Caco-2 (cell line): ENCODE data around the gene MSLN. TPM values are rescaled to one million over a fixed set of nuclear protein-coding genes. Genes with fewer than 3 reads are reported as not detected.

Experiments used
- BruUV-seq: library from RNA; stranded (reverse); fragments of 400-500 nt; replicated peaks from 2 replicates; lab custom pipeline; 2021; lab: Mats Ljungman, UMichigan
- CTCF ChIA-PET: fragments of 300-600 bp; sonication (Branson Sonifier 250); formaldehyde crosslinking; loops from one replicate; lab custom pipeline; 2022; ENCODE audit warnings: antibody characterized with exemption; lab: Charles Lee
- POLR2A ChIA-PET: fragments of 300-600 bp; sonication (Branson Sonifier 250); formaldehyde crosslinking; loops from one replicate; lab custom pipeline; 2022; ENCODE audit warnings: antibody characterized with exemption; lab: Charles Lee
- DNase-seq, 2 experiments: peaks; one replicate each; pipeline versions ENCODE4 v3.0.0 to v3.0.0-alpha.2; 2020 to 2022
- H3K27me3 ChIP-seq: replicated peaks from 2 replicates; pipeline ENCODE4 v1.6.0; 2011; ENCODE audit warnings: low read length; ENCODE audit not compliant: control insufficient read depth, insufficient read depth
- H3K36me3 ChIP-seq: 2 replicates; pipeline ENCODE4 v1.5.1; 2011; ENCODE audit warnings: low read length; ENCODE audit not compliant: control insufficient read depth, insufficient read depth
- H3K4me1 ChIP-seq: fragments of 250-450 bp; sonication (Bioruptor Pico); 2 replicates; pipeline ENCODE4 v1.5.1; 2020; ENCODE audit warnings: mild to moderate bottlenecking
- H3K4me3 ChIP-seq: 2 replicates; pipeline ENCODE4 v1.5.1; 2011; ENCODE audit warnings: low read depth, mild to moderate bottlenecking, control low read depth, low read length
- H3K9me3 ChIP-seq: fragments of 250-450 bp; sonication (Bioruptor Pico); 2 replicates; pipeline ENCODE4 v1.5.1; 2020; ENCODE audit warnings: mild to moderate bottlenecking, moderate library complexity
- H3K27ac Mint-ChIP-seq: one replicate; pipeline ENCODE4 v1.8.0; 2022; ENCODE audit warnings: mixed read lengths; ENCODE audit not compliant: unreplicated experiment
- H3K27me3 Mint-ChIP-seq: one replicate; pipeline ENCODE4 v1.8.0; 2022; ENCODE audit warnings: mixed read lengths; ENCODE audit not compliant: insufficient read depth, unreplicated experiment
- H3K36me3 Mint-ChIP-seq: one replicate; pipeline ENCODE4 v1.8.0; 2022; ENCODE audit warnings: mild to moderate bottlenecking, mixed read lengths; ENCODE audit not compliant: insufficient read depth, unreplicated experiment
- H3K4me1 Mint-ChIP-seq: one replicate; pipeline ENCODE4 v1.8.0; 2022; ENCODE audit warnings: low read depth, mixed read lengths; ENCODE audit not compliant: unreplicated experiment
- H3K4me3 Mint-ChIP-seq: one replicate; pipeline ENCODE4 v1.8.0; 2022; ENCODE audit warnings: mild to moderate bottlenecking, moderate library complexity, mixed read lengths; ENCODE audit not compliant: unreplicated experiment
- H3K9me3 Mint-ChIP-seq: one replicate; pipeline ENCODE4 v1.8.0; 2022; ENCODE audit warnings: mixed read lengths; ENCODE audit not compliant: unreplicated experiment
- intact Hi-C: fragments of 100-400 bp; cut with micrococcal nuclease; formaldehyde crosslinking; loops from one replicate; pipeline ENCODE4 v1.10.0; 2022; ENCODE audit not compliant: unreplicated experiment
- total RNA-seq: library from RNA; stranded (reverse); gene quantifications from 2 replicates; pipeline ENCODE4 v1.2.3, GENCODE V29; 2022
- TF ChIP-seq, protein P1 (sequence below), 2 experiments: fragments of 200-600 bp in 1 of 2; IDR thresholded peaks; 1 replicate in 1 of 2; 2 replicates in 1 of 2; pipeline versions ENCODE4 v1.5.1 to v1.8.0; 2011 to 2022; ENCODE audit warnings: antibody characterized with exemption in 1 of 2, control low read depth in 1 of 2, inconsistent platforms in 1 of 2, low read depth in 1 of 2, low read length in 1 of 2, mild to moderate bottlenecking in 1 of 2, moderate library complexity in 1 of 2; ENCODE audit not compliant: insufficient read depth in 1 of 2, severe bottlenecking in 1 of 2, unreplicated experiment in 1 of 2

The MSLN gene
- total RNA-seq, 1 experiment from 2014 or later: 0.36 TPM

DNA sequence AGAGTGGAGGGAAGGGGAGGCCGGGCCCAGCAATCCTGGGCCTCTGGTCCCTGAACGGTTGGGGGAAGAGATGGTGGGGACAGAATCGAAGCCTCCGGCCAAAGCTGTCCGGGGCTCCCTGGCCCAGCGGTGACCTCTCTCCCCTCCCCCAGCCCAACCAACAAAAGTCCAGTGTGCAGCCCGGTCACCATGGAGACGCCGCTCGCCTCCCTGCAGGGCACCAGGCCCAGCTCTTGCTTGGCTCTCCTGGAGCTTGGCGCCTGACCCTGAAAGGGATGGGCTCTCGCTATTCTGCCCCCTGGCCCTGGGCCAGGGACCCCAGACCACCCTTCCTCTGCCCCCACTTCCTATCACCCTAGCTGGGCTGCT lies 44.4 kb upstream of the MSLN start:
- DNase-seq: no peak
- Histone ChIP-seq H3K36me3 (no peaks in the 10 kb centered on the region), H3K27me3 (no peaks in the 10 kb centered on the region), H3K9me3 (no peaks in the 10 kb centered on the region), H3K4me3 (peak overlapping the region; percentile 29), H3K4me1 (peaks cover 30% of the 10 kb centered on the region)
- no TSS peak for BruUV-seq
- intact Hi-C loops: loop anchor here (10.0 kb wide), 1 partner anchor 69 kb away; the partner anchor contains the start of genes CHTF18 and RPUSD1
- Mint-ChIP-seq H3K27ac (no peak overlapping the region), H3K4me1 (peaks cover 7% of the 10 kb centered on the region), H3K4me3 (peak overlapping the region; percentile 66), H3K9me3 (no peaks in the 10 kb centered on the region), H3K36me3 (peaks cover 17% of the 10 kb centered on the region), H3K27me3 (no peaks in the 10 kb centered on the region)
- TF ChIP-seq, protein P1, sequence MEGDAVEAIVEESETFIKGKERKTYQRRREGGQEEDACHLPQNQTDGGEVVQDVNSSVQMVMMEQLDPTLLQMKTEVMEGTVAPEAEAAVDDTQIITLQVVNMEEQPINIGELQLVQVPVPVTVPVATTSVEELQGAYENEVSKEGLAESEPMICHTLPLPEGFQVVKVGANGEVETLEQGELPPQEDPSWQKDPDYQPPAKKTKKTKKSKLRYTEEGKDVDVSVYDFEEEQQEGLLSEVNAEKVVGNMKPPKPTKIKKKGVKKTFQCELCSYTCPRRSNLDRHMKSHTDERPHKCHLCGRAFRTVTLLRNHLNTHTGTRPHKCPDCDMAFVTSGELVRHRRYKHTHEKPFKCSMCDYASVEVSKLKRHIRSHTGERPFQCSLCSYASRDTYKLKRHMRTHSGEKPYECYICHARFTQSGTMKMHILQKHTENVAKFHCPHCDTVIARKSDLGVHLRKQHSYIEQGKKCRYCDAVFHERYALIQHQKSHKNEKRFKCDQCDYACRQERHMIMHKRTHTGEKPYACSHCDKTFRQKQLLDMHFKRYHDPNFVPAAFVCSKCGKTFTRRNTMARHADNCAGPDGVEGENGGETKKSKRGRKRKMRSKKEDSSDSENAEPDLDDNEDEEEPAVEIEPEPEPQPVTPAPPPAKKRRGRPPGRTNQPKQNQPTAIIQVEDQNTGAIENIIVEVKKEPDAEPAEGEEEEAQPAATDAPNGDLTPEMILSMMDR (IDR thresholded peaks at IDR 0.05; ENCODE audit: insufficient read depth in 1 of 2, low read depth in 1 of 2, low read length in 1 of 2, severe bottlenecking in 1 of 2, unreplicated experiment in 1 of 2): no peak
- POLR2A ChIA-PET: interaction anchor here (1.1 kb wide), 1 partner anchor 12 kb away, joined by 4 read pairs; no protein-coding TSS in a partner anchor
- CTCF ChIA-PET: interaction anchor here (0.6 to 1.7 kb wide), 5 partner anchors 9 to 72 kb away, joined by 3 to 10 read pairs (median 5); partner anchors contain the start of genes CHTF18, CIAO3 and WDR24

DNA sequence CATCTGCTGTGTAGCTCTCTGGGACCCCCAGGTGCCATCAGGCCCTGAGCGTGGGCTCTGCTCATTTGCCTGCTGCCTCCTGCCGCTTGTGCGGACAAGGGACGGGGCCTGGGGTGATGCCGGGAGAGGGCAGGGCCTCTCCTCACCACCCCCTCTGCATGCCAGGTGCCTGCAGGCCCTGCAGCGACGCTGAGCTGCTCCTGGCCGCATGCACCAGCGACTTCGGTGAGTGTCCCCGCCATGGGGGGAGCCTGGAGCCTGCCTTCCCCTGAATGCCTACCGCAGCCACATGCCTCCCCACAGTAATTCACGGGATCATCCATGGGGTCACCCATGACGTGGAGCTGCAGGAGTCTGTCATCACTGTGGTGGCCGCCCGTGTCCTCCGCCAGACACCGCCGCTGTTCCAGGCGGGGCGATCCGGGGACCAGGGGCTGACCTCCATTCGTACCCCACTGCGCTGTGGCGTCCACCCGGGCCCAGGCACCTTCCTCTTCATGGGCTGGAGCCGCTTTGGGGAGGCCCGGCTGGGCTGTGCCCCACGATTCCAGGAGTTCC lies 43.7 kb upstream of the MSLN start:
- POLR2A ChIA-PET: interaction anchor here (1.1 kb wide), 1 partner anchor 11 kb away, joined by 4 read pairs; no protein-coding TSS in a partner anchor
- H3K27ac Mint-ChIP-seq: no peak overlapping the region
- no TSS peak for BruUV-seq
- H3K4me1 Mint-ChIP-seq: peaks cover 7% of the 10 kb centered on the region
- Histone ChIP-seq H3K9me3 (no peaks in the 10 kb centered on the region), H3K27me3 (no peaks in the 10 kb centered on the region), H3K4me3 (no peak overlapping the region), H3K36me3 (no peaks in the 10 kb centered on the region), H3K4me1 (peaks cover 34% of the 10 kb centered on the region)
- no peak for DNase-seq
- CTCF ChIA-PET: no interaction called here
- H3K27me3 Mint-ChIP-seq: no peaks in the 10 kb centered on the region
- peak overlapping the region; percentile 66 for H3K4me3 Mint-ChIP-seq
- TF ChIP-seq, protein P1 (IDR thresholded peaks at IDR 0.05; ENCODE audit: insufficient read depth in 1 of 2, low read depth in 1 of 2, low read length in 1 of 2, severe bottlenecking in 1 of 2, unreplicated experiment in 1 of 2): no peak
- no peaks in the 10 kb centered on the region for H3K9me3 Mint-ChIP-seq
- intact Hi-C loops: loop anchor here (10.0 kb wide), 1 partner anchor 68 kb away; the partner anchor contains the start of genes CHTF18 and RPUSD1
- peaks cover 17% of the 10 kb centered on the region for H3K36me3 Mint-ChIP-seq

DNA sequence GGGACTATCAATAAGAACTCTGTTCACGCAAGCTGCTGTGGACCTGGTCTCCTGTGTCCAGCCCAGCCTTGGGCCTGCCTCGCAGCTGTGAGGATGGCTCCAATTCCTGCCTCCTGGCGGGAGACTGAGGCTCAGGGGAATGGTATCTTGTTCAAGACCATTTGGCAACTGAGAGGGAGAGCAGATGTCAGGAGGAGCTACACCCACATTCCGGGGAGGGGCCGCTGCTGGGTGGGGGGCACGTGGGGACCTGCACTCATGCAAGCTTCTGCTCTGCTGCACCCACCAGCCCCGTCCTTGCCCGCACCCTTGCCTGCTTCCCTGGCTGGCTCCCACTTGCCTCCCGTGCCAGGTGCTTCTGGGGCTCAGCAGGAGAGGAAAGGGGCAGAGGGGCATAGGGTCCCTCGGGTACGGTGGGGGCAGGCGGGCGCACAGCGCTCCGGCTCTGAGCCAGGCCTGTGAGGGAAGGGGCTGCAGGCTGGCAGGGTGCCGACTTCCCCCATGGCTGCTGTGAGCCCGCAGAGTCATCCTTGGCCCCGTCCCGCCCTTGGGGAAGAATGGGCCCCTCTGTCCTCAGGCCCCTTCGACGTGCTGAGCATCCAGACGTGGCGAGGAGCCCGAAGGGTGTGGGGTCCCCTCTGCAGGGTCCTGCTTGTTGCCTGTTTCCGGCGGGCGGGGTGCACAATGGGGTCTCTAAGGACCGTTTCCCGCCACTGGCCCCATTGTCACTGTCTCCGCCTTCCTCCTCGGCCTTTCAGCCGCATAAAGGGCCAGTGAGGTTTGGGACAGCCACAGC lies 42.9 kb upstream of the MSLN start:
- intact Hi-C loops: loop anchor here (10.0 kb wide), 1 partner anchor 67 kb away; the partner anchor contains the start of genes CHTF18 and RPUSD1
- Histone ChIP-seq H3K36me3 (no peaks in the 10 kb centered on the region), H3K27me3 (no peaks in the 10 kb centered on the region), H3K4me3 (no peak overlapping the region), H3K4me1 (peaks cover 37% of the 10 kb centered on the region), H3K9me3 (no peaks in the 10 kb centered on the region)
- Mint-ChIP-seq H3K4me1 (peaks cover 3% of the 10 kb centered on the region), H3K4me3 (no peak overlapping the region), H3K27me3 (no peaks in the 10 kb centered on the region), H3K27ac (no peak overlapping the region), H3K9me3 (no peaks in the 10 kb centered on the region), H3K36me3 (peaks cover 14% of the 10 kb centered on the region)
- ChIA-PET POLR2A (no interaction called here), CTCF (no interaction called here)
- DNase-seq: no peak
- TF ChIP-seq, protein P1 (IDR thresholded peaks at IDR 0.05; ENCODE audit: insufficient read depth in 1 of 2, low read depth in 1 of 2, low read length in 1 of 2, severe bottlenecking in 1 of 2, unreplicated experiment in 1 of 2): no peak
- BruUV-seq: no TSS peak
